Heart right ventricle (tissue), 16 donors: ENCODE data around the gene DEF6. TPM values are rescaled to one million over a fixed set of nuclear protein-coding genes. Genes with fewer than 3 reads are reported as not detected.

Experiments
- ATAC-seq, 8 donors: fragments of 200-7000 bp; cut with Tn5 transposase; one replicate each; pipeline ENCODE4 v1.9.1; 2020; ENCODE audit warnings: mild to moderate bottlenecking in 8 of 8, moderate library complexity in 8 of 8, moderate number of reproducible peaks in 1 of 8
- DNase-seq, 2 donors: peaks; one replicate each; pipeline ENCODE4 v3.0.0-alpha.2; 2020
- H3K27ac ChIP-seq, 10 donors: fragments of 200-600 bp; sonication (generic) in 2 of 10; one replicate each; pipeline versions ENCODE4 v1.5.0 to v1.8.0; 2020 to 2022; ENCODE audit warnings: mild to moderate bottlenecking in 3 of 10
- H3K27me3 ChIP-seq, 7 donors: fragments of 200-600 bp; one replicate each; pipeline ENCODE4 v1.8.0; 2021 to 2022; ENCODE audit warnings: mild to moderate bottlenecking in 2 of 7
- H3K36me3 ChIP-seq, 9 donors: fragments of 200-600 bp; sonication (generic) in 1 of 9; one replicate each; pipeline versions ENCODE4 v1.5.0 to v1.8.0; 2020 to 2022; ENCODE audit warnings: mild to moderate bottlenecking in 2 of 9
- H3K4me1 ChIP-seq, 9 donors: fragments of 200-600 bp; sonication (generic) in 1 of 9; one replicate each; pipeline versions ENCODE4 v1.5.0 to v1.8.0; 2020 to 2022; ENCODE audit warnings: mild to moderate bottlenecking in 4 of 9
- H3K4me3 ChIP-seq, 10 donors: fragments of 200-600 bp; sonication (generic) in 2 of 10; one replicate each; pipeline versions ENCODE4 v1.5.0 to v1.8.0; 2020 to 2022; ENCODE audit warnings: mild to moderate bottlenecking in 7 of 10, moderate library complexity in 2 of 10
- H3K9me3 ChIP-seq, 11 donors: fragments of 200-600 bp in 10 of 11; sonication (generic) in 2 of 11; one replicate each; pipeline versions ENCODE4 v1.5.0 to v1.8.0; 2013 to 2022; ENCODE audit warnings: mild to moderate bottlenecking in 2 of 11, control low read depth in 1 of 11, moderate library complexity in 1 of 11
- CTCF ChIP-seq, 9 donors: fragments of 200-600 bp; sonication (generic) in 2 of 9; IDR thresholded peaks; one replicate each; pipeline versions ENCODE4 v1.5.0 to v1.8.0; 2021 to 2022; ENCODE audit warnings: antibody characterized with exemption in 9 of 9, mild to moderate bottlenecking in 5 of 9, moderate library complexity in 1 of 9
- WGBS, 2 donors: extraction: QIAGEN DNeasy Blood & Tissue Kit; methylation state at CpG; one replicate each; pipeline ENCODE4 v1.1.7; 2013; ENCODE audit warnings: inconsistent platforms in 1 of 2; 5-methylcytosine and 5-hydroxymethylcytosine counted together
- intact Hi-C, 10 donors: fragments of 100-400 bp; cut with DNase I; formaldehyde crosslinking; loops; one replicate each; pipeline versions ENCODE4 v1.11.1 to v1.14.2; 2022
- polyA plus RNA-seq, 2 donors: library from polyadenylated mRNA; stranded (reverse); fragments of 200-250 nt; gene quantifications; one replicate each; pipeline ENCODE4 v1.2.3, GENCODE V29; 2013
- total RNA-seq, 10 donors: library from RNA; stranded (reverse); fragmentation: NEBNext Ultra II Directional in 3 of 10; extraction: Animal tissue kit (Norgen Biotek cat#: 25700) in 3 of 10; gene quantifications; one replicate each; pipeline versions ENCODE4 v1.2.1 to v1.2.4, GENCODE V29; 2021 to 2023
- donor health status: Arrhythmogenic right ventricular cardiomyopathy.
- donor health status: ischemic (EF 13 %, LVEDD 7.1; RV severe dilation, severe dysfunction).
- donor health status: healthy with polysubstance abuse.
- donor health status: DM: no; HTN: yes; CAD: no.
- donor health status: DM: no; HTN: no; CAD: no.
- donor health status: ischemic (EF 25% LVEDD 6.9; RV normal size, moderate dysfunction).
- donor health status: ischemic (EF 25% LVEDD 5.7; RV mildly dilated, moderate dysfunction).
- donor health status: healthy.
- donor health status: DM: yes; HTN: yes; CAD: no.
- donor health status: Ischemic cardiomyopathy.
- donor health status: ischemic (EF 35%, LVEDD 5.7; RV mildly dilated, moderate dysfunction).
- donor health status: nonischemic (EF 11% LVEDD 7.7; RV severe dilation, severe dysfunction).
- donor health status: DM: yes; HTN: yes; CAD: no.
- donor health status: PGD.
- donor health status: ischemic (EF 29% LVEDD 5.4; RV normal size, mild dysfunction).
- donor health status: nonischemic (EF 23%, LVEDD 6.1; RV moderate dilation, normal function).

DEF6 gene
- total and polyA plus RNA-seq, 12 donors: 0.62 to 8.8 (median 0.99) TPM

GRCh38 chr6:35343092-35343834 lies 45.6 kb downstream of the DEF6 start:
- no peaks in the 10 kb centered on the region for H3K9me3 ChIP-seq
- ATAC-seq: peak in 6 of 8 donors; percentile 2 to 47 (median 14)

GRCh38 chr6:35343835-35344550 lies 46.4 kb downstream of the DEF6 start:
- Histone ChIP-seq H3K9me3 (no peaks in the 10 kb centered on the region), H3K27ac (peak overlapping the region in 7 of 10 donors; percentile 81 to 96 (median 93))

More at GRCh38 chr6:35343092-35343834, 45.6 kb downstream of the DEF6 start:
- H3K36me3 ChIP-seq: peaks cover 0 to 39% (median 5%) of the 10 kb centered on the region in 9 donors
- peaks cover 0 to 6% (median 0%) of the 10 kb centered on the region in 7 donors for H3K27me3 ChIP-seq
- no peak for TF ChIP-seq CTCF (IDR thresholded peaks at IDR 0.05)
- H3K4me1 ChIP-seq: peaks cover 0 to 34% (median 18%) of the 10 kb centered on the region in 9 donors
- peak; percentile 52 to 55 for DNase-seq
- intact Hi-C loops: loop anchor here in 8 of 10 donors (2.0 to 10.0 kb wide), 6 partner anchors 46 to 124 kb away; partner anchors contain the start of genes RPL10A (in 4 of the 8) and DEF6 (in 1 of the 8)
- H3K4me3 ChIP-seq: peak overlapping the region; percentile 50 to 99 (median 94)
- H3K27ac ChIP-seq: peak overlapping the region in 9 of 10 donors; percentile 81 to 96 (median 93)
- WGBS, 2 donors: 9 to 12% methylated on average over 13 of the region's 13 CpGs

DNA sequence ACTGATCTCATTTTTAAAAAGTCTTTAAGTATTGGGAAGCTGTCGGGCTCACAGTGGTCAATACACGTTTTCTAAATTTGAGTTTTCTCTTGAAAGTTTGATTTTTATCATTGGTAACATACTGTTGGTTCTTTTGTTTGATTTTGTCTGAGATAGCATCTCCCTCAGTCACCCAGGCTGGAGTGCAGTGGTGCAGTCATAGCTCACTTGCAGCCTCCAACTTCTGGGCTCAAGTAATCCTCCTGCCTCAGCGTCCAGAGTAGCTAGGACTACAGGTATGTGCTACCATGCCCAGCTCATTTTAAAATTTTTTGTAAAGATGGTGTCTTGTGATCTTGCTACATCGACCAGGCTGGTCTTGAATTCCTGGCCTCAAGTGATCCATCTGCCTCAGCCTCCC lies 53.8 kb downstream of the DEF6 start:
- Histone ChIP-seq H3K4me1 (peaks cover 0 to 9% (median 0%) of the 10 kb centered on the region in 9 donors), H3K27me3 (no peaks in the 10 kb centered on the region), H3K4me3 (no peak overlapping the region), H3K27ac (no peak overlapping the region), H3K9me3 (no peaks in the 10 kb centered on the region), H3K36me3 (peaks cover 0 to 93% (median 23%) of the 10 kb centered on the region in 9 donors)
- 87 to 97% methylated on average over 4 of the region's 4 CpGs for WGBS, 2 donors
- no peak for DNase-seq
- intact Hi-C loops: no loop called here
- no peak for ATAC-seq
- no peak for TF ChIP-seq CTCF (IDR thresholded peaks at IDR 0.05)

More at GRCh38 chr6:35343835-35344550, 46.4 kb downstream of the DEF6 start:
- WGBS, 2 donors: 57 to 63% methylated on average over 6 of the region's 6 CpGs
- ATAC-seq (no peak), DNase-seq (no peak)
- no peak for TF ChIP-seq CTCF (IDR thresholded peaks at IDR 0.05)
- peaks cover 0 to 38% (median 18%) of the 10 kb centered on the region in 9 donors for H3K4me1 ChIP-seq
- H3K27me3 ChIP-seq: peaks cover 0 to 5% (median 0%) of the 10 kb centered on the region in 7 donors
- peak overlapping the region in 9 of 10 donors; percentile 50 to 99 (median 94) for H3K4me3 ChIP-seq
- intact Hi-C loops: loop anchor here in 8 of 10 donors (2.0 to 10.0 kb wide), 6 partner anchors 47 to 123 kb away; partner anchors contain the start of genes RPL10A (in 4 of the 8) and DEF6 (in 1 of the 8)
- H3K36me3 ChIP-seq: peaks cover 0 to 46% (median 7%) of the 10 kb centered on the region in 9 donors

DNA sequence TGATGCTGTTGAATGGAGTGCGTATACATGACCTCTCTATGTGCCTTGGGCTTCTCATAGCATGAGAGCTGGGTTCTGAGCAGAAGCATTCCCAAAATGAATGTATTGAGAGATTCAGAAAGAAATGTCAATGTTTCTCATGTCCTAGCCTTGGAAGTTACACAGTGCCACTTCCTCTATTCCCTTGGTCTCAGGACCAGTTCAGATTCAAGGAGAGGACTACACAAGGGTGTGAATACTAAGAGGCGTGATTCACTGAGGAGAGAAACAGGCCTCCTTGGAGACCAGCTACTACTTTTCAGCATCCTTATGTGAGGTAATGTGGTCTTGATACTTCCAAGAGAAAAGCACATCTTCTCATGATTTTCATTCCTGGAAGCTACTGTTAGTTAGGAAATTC lies 55.1 kb downstream of the DEF6 start:
- H3K36me3 ChIP-seq: peaks cover 0 to 90% (median 23%) of the 10 kb centered on the region in 9 donors
- ATAC-seq (no peak), DNase-seq (no peak)
- WGBS, 2 donors: 99 to 100% methylated on average over 2 of the region's 2 CpGs
- H3K9me3 ChIP-seq: no peaks in the 10 kb centered on the region
- no peaks in the 10 kb centered on the region for H3K27me3 ChIP-seq
- H3K4me1 ChIP-seq: peaks cover 0 to 14% (median 7%) of the 10 kb centered on the region in 9 donors
- TF ChIP-seq CTCF (IDR thresholded peaks at IDR 0.05): no peak
- H3K27ac ChIP-seq: no peak overlapping the region
- intact Hi-C loops: no loop called here
- no peak overlapping the region for H3K4me3 ChIP-seq
